Astrocyte of the spinal cord (primary cell): ENCODE data around the gene TEKT5.
A peak's percentile ranks its signal among the peaks of the same experiment; 100 is the strongest.

Source experiments
- DNase-seq: peaks from one replicate; pipeline ENCODE4 v3.0.0; 2011; ENCODE audit warnings: low read depth, low spot score
- H3K4me3 ChIP-seq: 2 replicates; pipeline ENCODE4 v1.5.1; 2011; ENCODE audit warnings: low read depth, mild to moderate bottlenecking, low read length, moderate library complexity
- in situ Hi-C: cut with HindIII; loops from 2 replicates; pipeline ENCODE4 v1.10.0; 2017; ENCODE audit warnings: low sequenced_read_pairs
- TF ChIP-seq, protein P1 (sequence below): IDR thresholded peaks from 2 replicates; pipeline ENCODE4 v1.5.1; 2012; ENCODE audit warnings: low read depth, mild to moderate bottlenecking, low read length, inconsistent platforms

The TEKT5 gene

GRCh38 chr16:10589109-10589508 is 105.6 kb downstream of the TEKT5 start:
- TF ChIP-seq, protein P1, sequence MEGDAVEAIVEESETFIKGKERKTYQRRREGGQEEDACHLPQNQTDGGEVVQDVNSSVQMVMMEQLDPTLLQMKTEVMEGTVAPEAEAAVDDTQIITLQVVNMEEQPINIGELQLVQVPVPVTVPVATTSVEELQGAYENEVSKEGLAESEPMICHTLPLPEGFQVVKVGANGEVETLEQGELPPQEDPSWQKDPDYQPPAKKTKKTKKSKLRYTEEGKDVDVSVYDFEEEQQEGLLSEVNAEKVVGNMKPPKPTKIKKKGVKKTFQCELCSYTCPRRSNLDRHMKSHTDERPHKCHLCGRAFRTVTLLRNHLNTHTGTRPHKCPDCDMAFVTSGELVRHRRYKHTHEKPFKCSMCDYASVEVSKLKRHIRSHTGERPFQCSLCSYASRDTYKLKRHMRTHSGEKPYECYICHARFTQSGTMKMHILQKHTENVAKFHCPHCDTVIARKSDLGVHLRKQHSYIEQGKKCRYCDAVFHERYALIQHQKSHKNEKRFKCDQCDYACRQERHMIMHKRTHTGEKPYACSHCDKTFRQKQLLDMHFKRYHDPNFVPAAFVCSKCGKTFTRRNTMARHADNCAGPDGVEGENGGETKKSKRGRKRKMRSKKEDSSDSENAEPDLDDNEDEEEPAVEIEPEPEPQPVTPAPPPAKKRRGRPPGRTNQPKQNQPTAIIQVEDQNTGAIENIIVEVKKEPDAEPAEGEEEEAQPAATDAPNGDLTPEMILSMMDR, result no peak
- in situ Hi-C loops, result no loop called here
- H3K4me3 ChIP-seq, result no peak overlapping the region
- no peak for DNase-seq

GRCh38 chr16:10587622-10588021 is 107.1 kb downstream of the TEKT5 start:
- TF ChIP-seq, protein P1, result no peak

GRCh38 chr16:10584981-10585438 is 109.7 kb downstream of the TEKT5 start:
- TF ChIP-seq, protein P1, result no peak
- no peak overlapping the region for H3K4me3 ChIP-seq
- in situ Hi-C loops, result no loop called here
- peak; percentile 51 for DNase-seq

More at GRCh38 chr16:10587622-10588021, 107.1 kb downstream of the TEKT5 start:
- in situ Hi-C loops, result no loop called here
- H3K4me3 ChIP-seq, result no peak overlapping the region
- DNase-seq, result no peak

- H3K4me3 ChIP-seq, result no peak overlapping the region
- TF ChIP-seq, protein P1, result no peak
- no peak for DNase-seq
- in situ Hi-C loops, result no loop called here
Observed at GRCh38 chr16:10583269-10583668, 111.5 kb downstream of the TEKT5 start.

- in situ Hi-C loops, result no loop called here
- no peak for DNase-seq
- TF ChIP-seq, protein P1, result no peak
- H3K4me3 ChIP-seq, result no peak overlapping the region
Observed at GRCh38 chr16:10581507-10581906, 113.2 kb downstream of the TEKT5 start.

- in situ Hi-C loops, result no loop called here
- H3K4me3 ChIP-seq, result peak overlapping the region; percentile 73
- no peak for DNase-seq
- TF ChIP-seq, protein P1, result no peak
Observed at GRCh38 chr16:10580883-10581247, 113.9 kb downstream of the TEKT5 start.
